Ramos (cell line): ENCODE data around the gene CABLES1.
"Not testable (repeated sequence)": the region's sequence is repeated elsewhere in the genome, so short reads cannot be mapped to it uniquely, and the experiment has no call there.

ENCODE experiments used
- in situ Hi-C: fragments of 300-500 bp; cut with MboI; formaldehyde crosslinking; loops from one replicate; pipeline ENCODE4 v1.14.3; 2022; ENCODE audit warnings: low sequenced_read_pairs; ENCODE audit not compliant: unreplicated experiment

The CABLES1 gene

DNA sequence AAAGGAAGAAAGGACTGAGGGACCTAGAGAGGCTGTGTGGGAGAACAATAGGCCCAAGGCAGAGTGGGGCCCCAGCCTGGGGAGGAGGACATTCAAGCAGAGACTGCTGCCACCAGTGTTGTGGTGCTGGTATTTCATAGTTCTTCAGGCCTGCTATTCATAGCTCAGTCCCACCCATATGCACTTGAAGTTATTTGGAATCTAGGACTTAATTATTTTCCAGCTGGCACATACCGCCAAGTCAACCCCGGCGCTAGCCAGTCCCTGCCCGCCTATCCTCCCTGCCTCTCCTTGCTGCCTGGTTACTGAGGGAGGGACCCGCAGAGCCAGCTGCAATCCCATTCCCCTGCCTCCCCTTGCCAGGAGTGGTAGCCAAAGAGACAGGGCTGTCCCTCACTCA, 141.2 kb downstream of the CABLES1 start:
- in situ Hi-C loops = no loop called here

DNA sequence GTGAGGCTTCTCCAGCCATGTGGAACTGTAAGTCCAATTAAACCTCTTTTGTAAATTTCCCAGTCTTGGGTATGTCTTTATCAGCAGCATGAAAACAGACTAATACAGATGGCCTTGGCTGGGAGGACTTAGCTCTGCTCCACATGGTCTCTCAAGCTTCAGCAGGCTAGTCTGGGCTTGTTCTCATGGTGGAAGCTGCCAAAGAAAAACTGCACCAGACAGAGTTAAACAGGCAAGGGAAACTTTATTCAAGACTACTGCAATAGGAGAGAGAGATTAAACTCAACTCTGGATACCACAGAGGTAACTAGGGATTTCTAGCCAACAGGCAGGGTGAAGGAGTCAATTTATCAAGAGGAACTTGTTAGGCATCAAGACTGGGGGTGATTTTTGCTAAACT, 142.1 kb downstream of the CABLES1 start:
- in situ Hi-C loops = no loop called here

DNA sequence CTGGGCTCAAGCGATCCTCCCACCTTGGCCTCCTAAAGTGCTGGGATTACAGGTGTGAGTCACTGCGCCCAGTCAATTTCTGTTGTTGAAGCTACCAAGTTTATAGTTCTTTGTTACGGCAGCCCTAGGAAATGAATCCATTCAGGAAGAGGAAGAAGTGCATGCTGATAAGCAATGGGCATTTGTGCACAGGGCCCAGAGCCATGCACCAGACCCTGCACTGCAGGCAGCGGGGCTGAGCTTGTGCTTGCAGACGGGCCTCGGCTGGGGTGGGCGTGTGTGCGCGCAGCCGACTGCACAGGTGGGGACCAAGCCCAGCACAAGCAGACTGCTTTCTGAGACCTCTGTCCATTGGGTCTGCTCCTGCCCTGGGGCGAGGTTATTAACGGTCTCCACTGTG, 144.6 kb downstream of the CABLES1 start:
- in situ Hi-C loops = no loop called here

DNA sequence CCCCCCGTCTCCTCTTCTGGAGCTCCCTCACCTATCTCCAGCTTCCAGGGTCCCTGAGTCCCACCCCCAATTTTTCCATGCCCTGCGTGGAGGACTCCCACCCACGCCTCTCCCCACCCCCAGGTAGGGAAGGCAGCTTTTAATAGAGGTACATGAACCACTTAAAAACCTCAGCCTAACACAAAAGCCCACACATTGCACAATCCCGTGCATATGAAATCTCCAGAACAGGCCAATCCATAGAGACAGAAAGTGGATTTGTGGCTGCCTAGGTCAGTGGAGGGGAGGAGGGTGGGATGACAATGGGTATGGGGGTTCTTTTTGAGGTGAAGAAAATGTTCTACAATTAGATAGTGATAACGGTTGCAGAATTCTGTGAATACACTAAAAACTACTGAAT, 145.6 kb downstream of the CABLES1 start:
- in situ Hi-C loops = no loop called here

DNA sequence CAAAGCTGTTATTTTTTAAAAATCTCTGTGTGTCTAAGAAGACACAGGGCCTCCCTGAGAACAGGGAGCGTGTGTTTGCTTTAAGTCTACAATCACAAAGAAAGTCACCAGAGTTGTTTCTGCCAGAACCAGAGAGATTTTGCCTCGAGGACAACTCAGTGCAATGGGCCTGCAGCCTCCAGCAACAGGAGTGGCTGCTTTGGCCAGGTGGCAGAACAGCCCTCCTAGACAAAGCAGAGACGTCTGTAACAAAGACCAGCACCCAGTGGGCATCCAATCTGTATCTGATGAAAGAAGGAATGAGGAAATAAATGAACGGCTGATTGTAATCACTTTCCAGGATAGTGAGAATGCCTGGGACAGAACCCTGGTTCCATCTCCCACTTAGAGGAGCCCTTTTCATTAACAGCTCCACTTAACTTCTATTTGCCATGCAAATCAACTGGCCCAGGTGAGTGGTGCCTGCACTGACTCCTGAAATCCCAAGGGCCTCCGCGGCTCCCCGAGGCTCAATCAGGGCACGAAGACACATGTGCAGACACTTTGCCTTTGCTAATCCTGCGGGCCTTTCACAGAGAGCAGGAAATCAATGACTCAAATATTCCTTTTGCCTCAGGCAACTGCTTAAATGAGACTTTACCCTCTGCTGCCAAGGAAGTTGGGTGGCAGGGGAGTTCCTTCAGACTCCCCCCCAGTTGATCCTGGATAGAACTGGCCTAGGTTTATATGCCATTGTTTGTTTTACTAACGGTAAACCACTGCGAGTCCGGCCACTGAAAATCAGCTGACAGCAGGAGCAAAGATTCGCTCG, 146.5 kb downstream of the CABLES1 start:
- in situ Hi-C loops = no loop called here

DNA sequence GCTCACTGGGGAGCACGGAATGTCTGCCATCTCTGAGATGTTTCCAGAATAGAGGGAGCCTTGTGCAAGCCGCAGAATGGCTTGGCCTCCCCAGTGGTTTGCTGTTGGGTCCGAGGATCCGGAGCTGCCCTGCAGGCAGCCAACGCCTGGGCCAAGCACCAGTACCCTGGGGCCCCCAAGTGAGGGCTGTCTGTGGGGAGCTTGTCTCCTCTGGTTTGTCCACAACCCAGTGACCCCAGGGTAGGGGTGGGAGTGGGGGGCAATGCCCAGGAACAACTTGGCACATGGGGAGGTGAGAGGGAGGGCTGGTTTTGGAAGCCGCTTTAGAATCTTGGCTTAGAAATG, 147.1 kb downstream of the CABLES1 start:
- in situ Hi-C loops = no loop called here

DNA sequence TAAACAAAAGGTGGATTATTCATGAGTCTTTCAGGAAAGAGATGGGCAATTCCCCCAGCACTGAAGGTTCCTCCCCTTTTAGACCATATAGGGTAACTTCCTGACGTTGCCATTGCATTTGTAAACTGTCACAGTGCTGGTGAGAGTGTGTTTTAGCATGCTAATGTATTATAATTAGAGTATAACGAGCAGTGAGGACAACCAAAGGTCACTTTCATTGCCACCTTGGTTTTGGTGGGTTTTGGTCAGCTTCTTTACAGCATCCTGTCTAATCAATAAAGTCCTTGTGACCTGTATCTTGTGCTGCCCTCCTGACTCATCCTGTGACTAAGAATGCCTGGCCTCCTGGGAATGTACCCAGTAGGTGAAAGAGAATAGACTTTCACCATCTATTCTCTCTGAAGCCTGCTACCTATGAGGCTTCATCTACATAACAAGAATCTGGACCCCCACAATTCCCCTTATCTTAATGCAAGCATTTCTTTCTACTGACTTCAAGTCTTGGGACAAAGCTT, 148.7 kb downstream of the CABLES1 start:
- in situ Hi-C loops = no loop called here

DNA sequence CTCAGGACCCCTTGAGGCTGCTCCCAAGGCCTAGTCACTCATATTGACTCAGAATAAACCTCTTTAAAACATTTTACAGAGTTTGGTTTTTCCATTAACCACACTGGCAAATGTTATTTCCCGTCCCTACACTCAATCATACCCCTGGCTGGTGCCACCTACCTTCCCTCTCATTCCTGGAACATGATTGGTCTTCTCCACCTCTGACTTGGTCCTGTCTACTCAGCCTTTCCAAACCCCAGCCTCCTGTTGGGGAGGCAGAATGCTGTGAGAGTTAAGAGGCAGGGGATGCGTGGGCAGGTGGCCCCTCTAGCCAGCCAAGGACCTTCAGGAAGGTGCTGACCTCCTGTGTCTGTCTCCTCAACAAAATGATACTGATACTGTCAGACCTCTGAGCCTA, 149.3 kb downstream of the CABLES1 start:
- in situ Hi-C loops = no loop called here

DNA sequence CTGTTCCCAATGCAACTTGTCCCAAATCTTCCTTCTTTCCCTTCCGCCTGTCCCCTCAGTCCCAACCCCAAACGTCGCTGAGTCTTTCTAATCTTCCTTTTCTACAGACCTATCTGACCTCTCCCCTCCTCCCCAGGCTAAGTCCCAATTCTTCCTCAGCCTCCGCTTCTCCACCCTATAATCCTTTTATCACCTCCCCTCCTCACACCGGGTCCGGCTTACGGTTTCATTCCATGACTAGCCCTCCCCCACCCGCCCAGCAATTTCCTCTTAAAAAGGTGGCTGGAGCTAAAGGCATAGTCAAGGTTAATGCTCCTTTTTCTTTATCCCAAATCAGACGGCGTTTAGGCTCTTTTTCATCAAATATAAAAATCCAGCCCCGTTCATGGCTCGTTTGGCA, 150.3 kb downstream of the CABLES1 start:
- in situ Hi-C loops = not testable (repeated sequence)

DNA sequence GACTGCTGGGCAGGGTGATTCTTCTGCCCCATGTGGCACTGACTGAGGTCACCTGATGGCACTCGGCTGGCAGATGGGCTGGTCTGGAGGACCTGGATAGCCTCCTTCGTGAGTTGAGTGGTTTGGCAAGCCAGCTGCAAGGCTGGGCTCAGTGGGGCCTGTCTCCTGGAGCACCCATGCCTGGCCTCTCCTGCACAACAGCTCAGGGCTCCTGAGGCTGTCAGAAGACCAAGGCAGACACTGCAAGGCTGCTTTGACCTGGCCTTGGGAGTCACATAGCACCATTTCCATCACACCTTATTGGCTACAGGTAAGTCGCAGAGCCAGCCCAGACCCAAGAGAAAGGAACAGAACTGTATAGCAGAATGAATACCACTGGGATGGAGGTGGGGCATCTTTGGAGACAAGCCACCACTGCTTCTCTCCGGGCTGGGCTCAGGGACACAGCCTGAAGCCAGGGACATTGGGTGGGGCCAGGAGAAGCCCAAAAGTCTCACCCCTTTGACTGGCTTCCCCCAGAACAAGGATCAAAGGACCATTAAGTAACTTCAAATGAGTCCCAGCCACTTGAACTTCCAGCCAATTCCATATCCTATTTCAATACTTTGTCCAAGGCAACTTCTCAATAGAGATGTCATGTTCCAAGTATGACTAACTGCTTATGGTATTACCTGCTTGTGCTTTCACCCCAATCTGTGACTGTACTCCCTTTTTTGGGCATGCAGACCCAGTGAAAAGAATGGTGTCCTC, 156.3 kb downstream of the CABLES1 start:
- in situ Hi-C loops = no loop called here

DNA sequence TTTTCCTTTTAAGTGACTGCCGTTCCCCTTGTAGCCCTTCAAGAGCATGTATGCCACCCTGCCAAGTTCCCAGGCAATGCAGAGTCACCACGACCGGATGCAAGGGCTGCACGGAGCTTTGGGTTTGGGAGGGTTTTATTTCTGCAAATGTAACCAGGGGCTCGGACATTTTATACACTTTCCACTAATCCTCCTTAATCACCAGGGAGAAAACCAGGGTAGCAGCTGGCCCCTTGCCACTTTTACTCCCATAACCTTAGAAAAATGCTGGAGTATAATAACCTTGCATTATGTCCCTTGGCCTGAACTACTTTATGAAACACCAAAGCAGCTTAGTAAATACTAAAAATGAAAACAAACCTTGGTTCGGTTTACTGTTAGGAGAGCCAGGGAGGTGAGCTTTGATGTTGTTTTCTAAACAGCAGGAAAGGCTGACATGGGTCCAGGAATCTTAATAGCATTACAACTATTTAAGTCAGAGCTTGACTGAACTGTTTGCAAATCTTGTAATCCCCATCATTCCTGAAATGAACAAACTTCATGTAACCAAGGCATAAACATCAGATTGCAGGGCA, 165.0 kb downstream of the CABLES1 start:
- in situ Hi-C loops = no loop called here

DNA sequence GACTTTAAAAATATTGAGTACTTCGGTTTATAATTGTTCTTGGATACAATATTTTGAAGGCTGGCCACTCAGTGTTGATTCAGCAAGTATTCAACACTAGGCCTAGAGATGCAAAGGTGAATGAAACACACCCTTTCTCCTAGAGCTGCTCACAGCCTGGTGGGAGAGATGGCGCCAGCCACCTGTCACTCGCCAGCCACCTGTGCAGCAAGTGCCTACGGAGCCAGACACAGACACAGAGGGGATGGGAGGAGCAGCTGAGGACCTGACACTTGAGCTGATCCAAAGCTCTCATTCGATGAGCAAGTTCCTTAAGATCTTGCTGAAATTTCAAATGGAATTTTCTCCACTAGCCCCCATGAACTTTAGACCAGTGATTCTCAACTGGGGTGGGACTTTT, 166.7 kb downstream of the CABLES1 start:
- in situ Hi-C loops = no loop called here

DNA sequence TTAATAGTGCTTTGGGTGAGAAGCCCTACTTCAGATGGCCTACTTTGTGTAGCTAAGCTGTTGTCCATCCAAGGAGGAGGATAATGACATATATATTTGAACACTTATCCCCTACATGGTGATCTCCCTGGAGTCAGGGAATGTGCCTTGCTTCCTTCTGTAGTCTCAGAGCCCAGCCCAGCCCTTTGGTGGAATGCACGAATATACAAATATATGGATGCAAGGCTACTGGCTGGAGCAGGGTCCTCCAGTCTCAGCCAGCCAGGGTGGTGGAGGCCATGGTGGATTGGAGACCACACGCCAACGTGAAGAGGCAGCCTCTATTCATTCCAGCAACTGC, 167.2 kb downstream of the CABLES1 start:
- in situ Hi-C loops = no loop called here

DNA sequence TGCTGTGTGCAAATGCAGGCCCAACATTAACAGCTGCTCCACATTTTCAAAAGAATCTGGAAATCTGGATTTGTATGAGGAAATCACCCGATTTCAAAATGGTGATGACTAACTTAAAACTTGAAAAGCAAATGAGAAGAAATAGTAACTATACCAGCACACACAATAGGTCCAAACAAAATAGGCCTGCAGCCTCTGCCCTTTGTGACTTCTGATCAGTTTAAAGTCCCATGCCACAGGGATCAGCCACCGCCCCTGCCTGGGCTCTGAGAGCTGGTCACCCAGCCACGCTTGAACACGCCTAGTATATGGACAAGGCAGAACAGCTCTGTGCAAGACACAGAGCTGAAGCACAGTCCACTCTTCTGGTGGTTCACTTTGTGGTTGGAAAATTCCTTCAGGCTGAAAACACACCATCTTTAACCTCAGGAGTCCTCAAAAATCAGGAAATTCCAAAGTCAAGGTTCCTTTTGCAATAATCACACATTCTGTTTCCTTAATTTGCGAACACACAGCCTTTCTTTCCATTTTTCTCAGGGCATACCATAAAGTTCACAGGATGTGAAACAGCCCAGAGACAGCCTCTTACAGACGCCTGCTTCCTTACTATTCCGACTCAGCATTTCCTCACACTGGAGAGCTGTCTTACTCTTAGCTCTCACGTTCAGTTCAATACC, 167.7 kb downstream of the CABLES1 start:
- in situ Hi-C loops = no loop called here

DNA sequence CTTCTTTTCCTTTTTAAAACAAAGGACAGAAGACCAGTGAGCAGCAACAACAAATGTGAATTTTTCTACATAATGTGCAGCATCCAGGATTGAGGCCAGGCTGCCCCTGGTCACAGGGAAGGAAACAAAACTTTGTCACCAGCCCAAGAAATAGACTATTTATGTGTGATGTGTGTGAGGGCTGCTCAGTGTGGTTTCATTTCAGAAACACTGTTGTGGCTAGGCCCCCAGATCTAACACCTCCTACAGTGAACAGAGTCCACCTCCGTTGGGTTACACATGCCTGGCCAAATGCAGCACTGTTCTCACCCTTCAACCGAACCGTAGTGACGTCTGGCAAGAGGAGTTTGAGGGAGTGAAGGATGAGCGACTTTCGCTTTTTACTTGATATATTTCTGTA, 171.5 kb downstream of the CABLES1 start:
- in situ Hi-C loops = no loop called here

DNA sequence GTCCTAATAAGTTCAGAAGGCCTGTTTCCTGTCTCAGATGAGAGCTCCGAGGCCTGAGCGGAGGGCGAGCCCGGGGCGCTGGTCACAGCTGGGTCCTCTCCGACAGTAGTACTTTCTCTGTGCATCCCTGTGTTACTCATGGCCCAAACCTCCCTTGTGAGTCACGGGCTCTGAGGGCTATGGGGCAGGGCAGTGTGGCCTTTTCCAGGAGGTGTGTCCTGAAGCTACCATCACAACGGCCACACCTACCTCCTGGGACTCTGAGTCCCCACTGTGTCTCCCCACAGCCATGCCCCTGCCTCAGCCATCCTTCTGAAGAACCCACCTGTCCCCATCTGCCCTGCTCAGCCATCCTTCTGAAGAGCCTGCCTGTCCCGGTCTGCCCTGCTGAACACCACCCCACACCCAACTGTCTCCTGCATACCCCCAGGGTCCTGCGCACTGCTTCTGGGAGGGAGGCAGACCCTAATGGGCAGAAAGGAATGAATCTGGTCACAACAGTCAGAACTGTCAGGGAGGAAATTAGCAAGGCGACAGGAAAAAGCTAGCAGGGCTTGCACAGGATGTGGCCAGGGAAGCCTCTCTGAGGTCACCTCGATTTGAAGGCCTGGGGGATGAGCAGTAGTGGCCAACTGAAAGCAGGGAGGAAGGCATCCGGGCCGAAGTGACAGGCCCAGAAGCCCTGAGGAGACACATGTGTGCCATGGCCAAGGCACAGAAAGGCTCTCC, 172.4 kb downstream of the CABLES1 start:
- in situ Hi-C loops = no loop called here
